GM19240 (cell line): ENCODE results near the gene CHST3.
"Not testable (repeated sequence)": the region's sequence is repeated elsewhere in the genome, so short reads cannot be mapped to it uniquely, and the experiment has no call there.

Source experiments
- DNase-seq: peaks from one replicate; pipeline ENCODE4 v3.0.0; 2011; ENCODE audit warnings: low spot score; ENCODE audit not compliant: insufficient read length

CHST3 gene

DNA sequence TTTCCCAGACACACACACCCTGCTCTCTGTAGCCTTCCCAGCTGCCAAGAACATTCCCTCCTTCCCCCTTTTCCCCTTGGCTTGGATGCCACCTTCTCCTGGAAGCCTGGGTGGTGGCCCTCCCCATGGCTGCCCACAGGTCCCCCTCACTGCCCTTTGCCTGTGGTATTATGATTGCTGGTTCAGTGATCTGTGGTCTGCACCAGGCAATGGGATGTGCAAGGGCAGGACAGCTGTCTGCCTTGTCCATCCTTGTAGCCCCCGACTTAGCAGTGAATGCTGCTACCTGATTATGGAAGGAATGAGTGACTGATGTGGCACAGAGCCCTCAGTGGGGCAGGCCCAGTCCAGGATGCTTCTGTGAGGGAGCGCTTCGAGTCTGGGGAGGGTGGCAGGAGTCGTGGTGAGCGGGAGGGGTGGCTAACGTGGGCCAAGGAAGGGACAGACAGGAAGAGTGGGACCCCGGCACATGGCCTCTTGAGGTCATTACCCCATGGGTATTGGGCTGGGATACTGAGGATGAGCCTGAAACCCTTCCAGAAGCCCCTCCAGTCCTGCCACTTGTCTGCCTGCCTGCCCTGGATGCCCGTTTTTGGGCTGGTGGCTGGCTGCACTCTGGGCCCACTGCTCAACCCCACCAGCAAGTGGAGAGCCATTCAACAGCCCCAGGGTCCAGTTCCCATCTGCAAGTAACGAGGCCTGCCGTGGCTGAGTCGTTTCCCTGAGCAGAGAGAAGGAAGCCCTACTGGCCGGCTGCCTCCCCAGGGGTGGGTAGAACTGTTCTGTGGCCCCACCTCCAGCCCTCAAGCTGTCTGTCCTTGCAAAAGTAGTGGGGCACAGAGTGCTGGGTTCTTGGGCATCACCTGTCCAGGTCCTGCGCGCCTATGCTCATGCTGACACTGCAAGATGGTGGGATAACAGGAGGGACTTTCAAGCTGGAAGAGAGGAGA lies 8.8 kb downstream of the CHST3 start:
- no peak for DNase-seq

DNA sequence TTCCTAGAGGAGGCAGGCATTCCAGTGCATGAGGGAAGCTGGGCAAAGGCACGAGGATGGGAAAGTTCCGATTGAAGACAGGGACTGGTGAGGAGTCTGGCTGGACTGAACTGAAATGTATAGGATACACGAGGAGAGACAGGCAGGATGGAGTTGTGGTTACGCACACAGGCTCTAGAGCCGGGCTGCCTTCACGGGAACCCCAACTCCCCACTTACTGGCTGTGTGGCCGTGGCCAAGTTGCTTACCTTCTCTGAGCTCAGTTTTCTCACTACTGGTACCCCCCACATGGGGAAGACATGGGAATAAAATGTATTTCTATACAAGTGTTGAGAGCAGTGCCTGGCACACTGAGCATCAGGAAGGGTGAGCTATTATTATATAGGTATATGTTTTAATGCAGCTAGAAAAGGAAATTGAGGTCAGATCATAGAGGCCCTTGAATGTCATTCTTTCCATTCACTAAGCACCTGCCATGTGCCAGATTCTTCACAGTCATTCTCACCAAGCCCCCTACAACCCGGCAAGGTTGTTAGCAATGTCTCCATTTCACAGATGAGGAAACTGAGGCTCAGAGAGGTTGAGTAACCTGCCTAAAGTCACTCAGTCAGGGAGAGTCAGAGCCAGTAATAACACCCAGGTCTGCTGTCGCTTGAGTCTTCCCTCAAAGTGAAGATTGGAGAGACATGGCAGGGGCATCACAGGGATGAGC lies 9.7 kb downstream of the CHST3 start:
- no peak for DNase-seq

DNA sequence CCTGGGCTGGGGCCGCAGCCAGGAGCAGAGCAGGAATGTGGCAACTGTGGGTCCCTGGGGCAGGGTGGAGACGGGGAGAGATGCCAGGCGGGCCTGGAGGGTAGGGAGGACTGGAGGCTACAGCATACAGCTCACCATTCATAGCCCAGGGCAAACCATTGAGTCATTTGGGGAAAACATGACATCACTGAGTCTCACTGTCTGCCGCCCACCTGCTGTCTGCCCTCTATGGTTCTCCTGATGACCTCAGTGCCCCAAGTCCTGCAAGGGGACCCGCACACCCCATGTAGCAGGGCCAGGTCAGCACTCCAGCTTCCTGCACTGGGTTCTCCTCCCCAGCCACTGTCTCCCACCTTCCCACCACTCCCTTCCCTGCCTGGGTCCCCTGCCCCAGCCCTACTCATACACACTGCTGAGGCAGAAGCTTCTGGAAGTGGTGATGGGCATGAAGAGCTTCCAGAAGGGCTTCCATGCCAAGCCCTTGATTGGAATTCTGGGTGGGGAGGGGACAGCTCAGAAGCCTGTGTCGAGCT lies 10.4 kb downstream of the CHST3 start:
- DNase-seq = peak; percentile 39

DNA sequence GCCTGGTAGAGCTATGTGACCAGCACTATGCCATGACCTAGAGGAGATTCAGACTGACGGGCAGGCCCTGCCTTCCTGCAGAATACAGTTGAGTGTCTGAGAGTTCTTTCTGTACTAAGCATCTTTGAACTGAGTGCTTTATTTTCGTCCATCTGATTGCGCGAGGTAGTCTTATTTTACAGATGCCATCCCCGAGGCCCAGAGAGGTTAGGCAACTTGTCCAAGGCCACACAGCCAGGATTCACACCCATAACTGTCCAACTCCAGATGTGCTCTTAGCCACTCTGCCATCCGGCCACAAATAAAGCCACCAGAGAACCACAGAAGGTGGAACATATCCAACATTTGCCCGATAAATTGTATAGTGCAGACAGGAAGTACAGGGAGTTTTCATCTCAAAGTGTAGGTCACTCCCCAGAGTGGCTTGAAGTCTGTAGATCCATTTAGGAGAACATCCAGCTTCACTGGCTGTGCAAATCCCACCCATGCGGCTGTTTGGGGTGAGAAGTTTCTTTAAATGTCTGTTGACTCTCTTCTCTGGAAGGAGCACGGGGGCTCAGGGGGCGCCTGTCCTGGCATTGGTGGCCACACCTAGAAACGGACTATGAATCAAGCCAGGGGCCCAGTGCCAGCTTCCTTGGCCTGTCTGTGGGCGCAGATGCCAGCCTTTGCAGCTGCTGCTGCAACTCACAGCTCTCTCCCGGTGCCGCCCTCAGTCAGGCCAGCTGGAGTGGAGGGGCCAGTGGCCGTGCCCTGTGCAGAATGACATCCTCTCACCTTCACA lies 11.1 kb downstream of the CHST3 start:
- DNase-seq = no peak

DNA sequence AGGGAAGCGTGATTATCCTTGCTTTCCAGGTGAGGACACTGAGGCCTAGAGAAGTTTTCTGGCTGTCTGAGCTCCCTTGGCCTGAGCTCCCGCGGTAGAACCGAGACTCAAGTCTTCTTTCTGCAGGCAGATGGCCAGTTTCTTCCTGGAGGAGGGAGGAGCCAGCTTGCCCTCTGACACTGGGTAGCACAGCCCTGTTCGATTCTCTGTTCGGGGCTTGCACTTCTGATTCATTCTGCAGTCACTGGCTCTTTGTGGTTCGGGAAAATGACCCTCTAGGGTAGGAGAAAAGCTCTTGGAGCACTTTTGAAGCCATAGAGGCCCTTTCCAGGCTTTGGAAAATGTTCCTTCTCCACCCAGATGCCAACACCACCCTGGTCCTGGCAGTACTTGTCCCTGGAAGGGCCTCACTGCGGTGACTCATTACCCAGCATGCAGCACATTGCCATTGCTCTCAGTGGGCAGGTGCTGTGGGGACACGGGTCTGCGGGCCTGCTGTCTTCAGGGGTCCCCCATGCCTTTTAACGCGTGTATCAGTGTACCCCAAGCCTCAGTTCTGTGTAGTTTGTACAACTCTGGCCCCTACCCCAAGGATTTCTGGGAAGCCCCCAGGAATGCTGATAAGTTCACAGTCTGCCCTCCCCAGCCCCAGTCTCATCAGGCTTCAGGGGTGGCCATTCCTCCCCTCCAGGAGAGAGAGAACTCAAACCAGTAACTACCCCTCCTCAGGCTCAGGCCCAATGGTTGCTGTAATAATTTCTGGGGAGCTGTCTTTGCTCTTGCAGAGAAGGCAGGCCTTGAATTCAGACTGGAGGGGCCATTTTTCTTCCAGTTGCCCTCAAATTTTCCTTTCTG lies 11.9 kb downstream of the CHST3 start:
- DNase-seq = no peak

DNA sequence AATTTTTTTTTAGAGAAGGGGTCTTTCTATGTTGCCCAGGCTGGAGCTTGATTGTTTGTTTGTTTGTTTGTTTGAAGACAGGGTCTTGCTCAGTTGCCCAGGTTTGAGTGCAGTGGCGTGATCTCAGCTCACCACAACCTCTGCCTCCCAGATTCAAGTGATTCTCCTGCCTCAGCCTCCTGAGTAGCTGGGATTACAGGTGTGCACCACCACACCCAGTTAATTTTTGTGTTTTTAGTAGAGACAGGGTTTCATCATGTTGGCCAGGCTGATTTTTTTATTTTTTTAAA lies 13.4 kb downstream of the CHST3 start:
- not testable (repeated sequence) for DNase-seq

DNA sequence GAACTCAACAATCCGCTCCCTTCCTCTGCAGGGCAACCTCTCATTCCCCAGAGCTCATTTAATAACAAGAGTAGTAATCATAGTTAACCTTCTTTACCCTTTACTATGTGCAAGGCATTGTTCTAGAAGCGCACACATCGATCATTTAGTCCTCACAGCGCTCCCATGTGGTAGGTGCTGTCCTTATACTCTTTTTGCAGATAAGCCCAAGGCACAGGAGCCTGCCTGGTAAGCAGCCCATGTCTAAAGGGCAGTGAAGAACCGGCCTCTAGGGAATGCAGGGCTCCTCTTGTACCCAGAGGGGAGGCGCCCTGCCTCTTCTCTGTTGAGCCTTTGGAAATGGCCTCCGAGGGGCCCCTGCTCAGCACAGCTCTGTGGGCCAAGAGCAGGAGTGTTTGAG lies 14.3 kb downstream of the CHST3 start:
- DNase-seq = no peak

DNA sequence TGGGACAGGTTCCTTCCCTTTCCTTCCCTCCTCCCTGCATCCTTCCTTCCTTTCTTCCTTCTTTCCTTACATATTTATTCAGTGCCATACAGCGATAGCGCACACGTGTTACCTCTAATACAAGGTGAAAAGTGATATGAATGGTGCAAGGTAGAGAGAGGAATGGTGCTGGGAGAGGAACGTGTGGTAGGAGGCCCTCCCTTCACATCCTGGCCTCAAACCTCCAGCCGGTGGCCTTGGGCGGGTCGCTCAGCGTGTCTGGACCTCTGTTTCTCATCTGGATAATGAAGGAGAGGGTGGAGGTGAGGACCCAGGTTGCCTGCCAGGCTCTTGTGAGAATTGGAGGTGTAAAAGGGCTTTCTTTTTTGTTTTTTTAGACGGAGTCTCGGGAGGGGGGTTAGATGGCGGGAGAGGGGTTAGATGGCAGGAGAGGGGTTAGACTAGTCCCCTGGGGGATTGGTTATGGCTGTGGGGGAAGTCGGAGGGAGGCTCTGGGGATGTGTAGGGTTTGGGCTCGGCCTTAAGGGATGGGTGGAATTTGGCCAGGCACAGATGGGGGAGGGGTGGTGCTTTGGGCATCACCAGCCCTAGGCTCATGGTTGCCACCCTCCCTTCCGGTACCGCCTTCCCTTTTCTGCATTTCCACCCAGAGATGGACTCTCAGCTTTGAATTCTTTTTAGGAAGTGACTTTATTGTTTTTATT lies 14.9 kb downstream of the CHST3 start:
- DNase-seq = no peak

DNA sequence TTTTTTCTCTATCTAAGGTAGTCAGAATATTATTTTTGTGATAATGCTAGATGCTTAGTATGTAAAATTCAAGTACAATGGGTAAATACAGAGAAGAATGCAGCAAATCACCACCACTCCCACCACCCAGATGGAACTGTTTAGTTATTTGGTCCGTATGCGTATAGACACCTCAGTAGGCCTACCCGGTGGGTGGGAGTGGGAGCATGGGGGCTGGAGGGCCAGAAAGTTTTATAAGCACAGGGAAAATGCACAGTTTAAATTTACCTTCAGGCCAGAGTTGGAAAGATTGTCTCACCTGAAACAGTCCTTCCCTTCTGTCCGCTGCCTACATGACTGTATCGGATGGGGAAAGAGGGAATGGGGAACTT lies 15.5 kb downstream of the CHST3 start:
- DNase-seq = no peak

DNA sequence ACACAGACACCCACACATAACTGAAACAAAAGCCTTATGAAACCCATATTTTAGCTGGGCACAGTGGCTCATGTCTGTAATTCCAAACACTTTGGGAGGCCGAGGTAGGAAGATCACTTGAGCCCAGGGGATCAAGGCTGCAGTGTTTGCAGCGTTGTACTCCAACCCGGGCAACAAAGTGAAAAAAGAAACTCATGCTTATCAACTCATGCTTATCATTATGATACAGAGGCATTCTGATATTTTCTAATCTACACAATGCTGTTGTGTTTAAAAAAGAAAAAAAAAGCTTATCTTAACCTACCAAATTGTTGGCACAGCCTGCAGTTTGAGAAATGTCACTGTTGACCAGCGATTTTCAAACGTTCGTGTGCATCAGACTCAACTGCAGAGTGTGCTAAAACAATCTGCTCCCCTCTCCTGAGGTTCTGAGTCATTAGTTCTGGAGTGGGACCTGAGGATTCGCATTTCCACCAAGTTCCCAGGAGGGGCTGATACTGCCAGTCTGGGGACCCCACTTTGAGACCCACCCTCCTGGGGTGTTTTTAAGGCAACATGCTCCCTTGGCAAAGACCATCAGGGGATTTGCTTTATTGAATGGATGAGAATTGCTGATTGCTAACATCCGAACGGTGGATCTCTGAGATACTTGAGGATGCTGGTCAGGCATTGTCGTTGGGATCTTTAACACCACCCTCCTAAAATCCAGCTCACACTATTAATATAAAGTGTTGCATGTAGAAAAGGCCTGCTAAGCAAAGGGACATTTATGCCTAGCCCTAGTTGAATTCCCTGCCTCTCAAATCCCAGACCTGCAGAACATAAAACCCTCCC lies 16.2 kb downstream of the CHST3 start:
- DNase-seq = no peak

DNA sequence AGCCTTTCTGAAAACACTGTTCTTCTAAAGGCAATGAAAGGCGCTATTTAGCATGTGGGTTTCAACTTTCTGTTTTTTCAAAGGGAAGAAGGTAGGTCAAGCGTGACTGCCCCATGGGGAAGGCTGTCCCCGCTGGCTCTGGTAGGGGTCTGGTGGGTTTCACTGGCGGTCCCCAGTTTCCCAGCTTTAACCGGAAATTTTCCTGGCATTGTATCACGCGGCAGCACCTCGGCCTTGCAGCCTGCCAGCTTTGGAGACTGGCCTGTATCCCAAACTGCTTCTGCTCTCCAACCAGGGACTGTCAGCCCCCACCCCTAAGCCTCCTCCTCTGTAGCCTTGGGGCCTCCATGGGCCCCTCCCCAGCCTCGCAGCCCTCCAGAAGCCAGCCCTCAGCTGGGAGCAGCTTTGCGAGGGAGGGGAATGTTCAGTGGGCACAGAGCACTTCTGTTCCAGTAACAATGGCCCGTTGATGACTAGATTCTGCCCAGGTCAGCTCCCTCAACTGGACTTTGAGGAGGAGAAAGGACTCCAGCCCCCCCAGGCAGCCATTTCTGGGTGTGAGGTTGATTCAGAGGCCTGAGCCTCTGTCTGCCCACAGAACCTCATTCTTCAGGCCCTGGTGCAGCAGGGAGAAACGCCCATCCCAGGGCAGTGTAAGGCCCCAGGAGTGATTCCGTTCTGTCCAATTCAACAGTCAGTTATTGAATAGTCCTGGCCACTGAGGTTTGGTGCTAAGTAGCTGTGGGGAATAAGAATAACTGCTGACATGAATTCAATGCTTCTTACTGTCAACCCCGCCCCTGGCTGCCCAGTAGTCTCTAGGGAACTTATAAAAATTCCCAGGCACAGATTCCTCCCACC lies 17.1 kb downstream of the CHST3 start:
- DNase-seq = no peak

DNA sequence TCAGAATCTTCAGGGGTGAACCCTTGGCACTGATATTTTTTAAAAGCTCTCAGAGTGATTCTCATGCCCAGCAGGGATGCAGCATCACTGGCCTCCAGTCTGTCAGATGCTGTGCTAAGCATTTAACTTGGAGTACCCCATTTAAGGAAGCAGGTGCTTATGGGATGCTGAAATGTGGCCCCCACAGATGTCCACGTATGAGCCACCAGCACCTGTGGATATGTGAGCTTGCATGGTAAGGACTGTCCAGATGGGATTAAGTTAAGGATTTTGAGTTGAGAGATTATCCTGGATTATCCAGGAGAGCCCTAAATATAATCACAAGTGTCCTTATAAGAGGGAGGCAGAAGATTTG lies 17.7 kb downstream of the CHST3 start:
- DNase-seq = no peak

DNA sequence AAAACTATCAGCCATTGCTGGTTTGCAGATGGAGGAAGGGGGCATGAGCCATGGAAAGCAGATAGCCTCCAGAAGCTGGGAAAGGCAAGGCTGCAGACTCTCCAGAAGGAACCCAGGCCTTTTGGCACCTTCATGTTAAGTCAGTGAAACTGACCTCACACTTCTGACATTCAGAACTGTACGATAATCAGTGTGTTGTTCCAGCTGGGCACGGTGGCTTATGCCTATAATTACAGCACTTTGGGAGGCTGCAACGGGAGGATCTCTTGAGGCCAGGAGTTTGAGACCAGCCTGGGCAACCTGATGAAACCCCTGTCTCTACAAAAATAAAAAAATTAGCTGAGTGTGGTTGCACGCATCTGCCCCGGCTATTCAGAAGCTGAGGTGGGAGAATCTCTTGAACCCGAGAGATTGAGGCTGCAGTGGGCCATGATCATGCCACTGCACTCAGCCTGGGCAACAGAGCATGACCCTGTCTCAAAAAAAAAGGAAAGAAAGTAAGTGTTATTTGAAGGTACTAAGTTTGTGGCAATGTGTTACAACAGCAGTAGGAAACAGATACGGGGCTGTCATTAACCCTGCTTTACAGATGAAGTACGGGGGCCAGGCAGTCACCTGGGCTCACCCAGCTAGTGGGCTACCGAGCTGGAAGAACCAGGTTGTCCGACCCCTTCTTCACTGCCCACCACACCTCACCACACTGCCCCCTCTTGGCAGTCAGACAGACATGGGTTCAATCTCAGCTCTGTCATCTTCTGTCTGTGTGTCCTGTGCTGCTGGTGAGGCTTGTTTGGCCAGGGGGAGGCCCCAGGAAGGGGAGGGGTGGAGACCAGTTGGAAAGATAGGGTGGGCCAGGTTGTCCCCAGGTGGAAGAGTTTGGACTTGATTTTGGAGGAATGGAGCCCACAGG lies 18.3 kb downstream of the CHST3 start:
- no peak for DNase-seq

DNA sequence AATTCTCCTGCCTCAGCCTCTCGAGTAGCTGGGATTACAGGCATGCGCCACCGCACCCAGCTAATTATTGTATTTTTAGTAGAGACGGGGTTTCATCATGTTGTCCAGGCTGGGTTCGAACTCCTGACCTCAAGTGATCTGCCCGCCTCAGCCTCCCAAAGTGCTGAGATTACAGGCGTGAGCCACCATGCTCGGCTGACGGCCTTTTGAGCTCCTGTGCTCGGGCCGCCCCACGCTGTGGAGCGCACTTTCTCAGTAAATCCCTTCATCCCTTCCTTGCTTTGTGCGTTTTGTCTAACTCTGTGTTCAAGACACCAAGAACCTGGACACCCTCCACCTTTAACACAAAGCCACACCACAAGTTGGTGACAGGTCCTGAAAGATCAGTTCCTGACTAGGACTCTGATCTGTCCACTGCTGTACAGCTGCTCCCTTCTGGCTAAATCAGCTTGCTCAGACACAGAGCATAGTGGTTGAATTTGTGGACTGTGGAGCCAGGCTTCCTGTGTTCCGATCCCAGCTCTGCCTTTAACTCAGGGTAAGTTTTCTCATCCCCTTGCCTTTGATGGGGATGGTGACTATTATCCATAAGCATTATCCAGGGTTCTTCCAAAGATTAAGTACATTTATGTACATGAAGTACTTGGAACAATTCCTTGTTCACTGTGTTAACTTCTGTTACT lies 20.1 kb downstream of the CHST3 start:
- DNase-seq = no peak

DNA sequence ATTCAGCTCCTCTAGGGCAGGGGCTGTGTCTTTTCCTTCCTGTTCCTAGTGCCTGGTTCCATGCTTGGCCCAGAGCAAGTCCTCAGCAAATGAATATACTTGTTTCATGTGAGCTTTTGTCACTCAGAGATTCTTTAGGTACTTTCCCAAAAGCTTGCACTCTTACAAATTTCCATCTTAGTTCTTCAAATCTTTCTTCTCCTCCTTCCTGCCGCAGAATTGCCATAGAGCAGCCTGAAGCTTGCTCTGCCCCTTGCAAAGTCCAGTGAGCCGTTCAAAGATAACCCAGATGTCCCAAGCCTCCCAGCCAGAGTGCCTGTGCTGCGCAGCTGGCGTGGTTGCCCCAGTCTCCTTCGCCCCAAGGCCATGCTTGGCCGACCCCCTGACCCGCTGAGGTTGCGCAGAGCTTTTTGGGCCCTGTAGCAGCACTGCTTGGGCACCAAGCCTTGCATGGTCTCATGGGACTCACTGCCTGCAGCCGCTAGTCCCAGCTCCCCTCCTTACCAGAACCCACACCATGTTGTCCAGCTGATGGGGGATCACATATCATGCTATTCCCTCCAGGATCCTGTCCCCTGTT lies 20.7 kb downstream of the CHST3 start:
- DNase-seq = no peak

DNA sequence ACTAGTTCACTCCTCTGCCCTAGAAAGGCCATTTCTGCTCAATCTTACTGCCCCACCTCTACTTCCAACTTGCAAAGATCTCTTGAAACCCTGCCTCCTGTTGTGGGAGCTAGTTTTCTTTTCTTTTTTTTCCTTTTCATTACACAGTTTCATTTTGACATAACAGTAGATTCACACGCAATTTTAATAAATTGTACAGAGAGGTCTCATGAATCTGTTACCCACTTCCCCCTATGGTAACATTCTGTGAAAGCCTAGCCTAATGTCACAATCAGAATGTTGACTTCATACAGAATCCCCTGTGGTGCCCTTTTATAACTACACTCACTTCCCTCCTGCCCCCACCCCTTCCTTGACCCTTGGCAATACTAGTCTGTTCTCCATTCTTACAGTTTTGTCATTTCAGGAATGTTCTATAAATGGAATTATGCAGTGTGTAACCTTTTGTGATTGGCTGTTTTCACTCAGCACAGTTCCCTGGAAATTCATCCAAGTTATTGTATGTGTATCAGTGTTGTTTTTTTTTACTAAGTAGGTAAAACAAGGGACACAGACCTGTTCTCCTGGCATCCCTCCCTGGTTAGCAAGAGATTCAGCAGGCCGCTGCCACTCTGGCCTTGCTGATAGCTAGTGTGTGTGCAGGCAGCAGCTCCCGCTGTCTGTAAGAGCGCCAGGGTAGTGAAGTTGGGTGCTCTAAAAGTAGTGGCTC lies 21.5 kb downstream of the CHST3 start:
- no peak for DNase-seq
